Measurements from ENCODE around the gene PDCD10. TPM values are rescaled to one million over a fixed set of nuclear protein-coding genes. Genes with fewer than 3 reads are reported as not detected.
A peak's percentile ranks its signal among the peaks of the same experiment; 100 is the strongest.

The PDCD10 gene
- total RNA-seq, 1 donor from 2014 or later, result 117 TPM

DNA sequence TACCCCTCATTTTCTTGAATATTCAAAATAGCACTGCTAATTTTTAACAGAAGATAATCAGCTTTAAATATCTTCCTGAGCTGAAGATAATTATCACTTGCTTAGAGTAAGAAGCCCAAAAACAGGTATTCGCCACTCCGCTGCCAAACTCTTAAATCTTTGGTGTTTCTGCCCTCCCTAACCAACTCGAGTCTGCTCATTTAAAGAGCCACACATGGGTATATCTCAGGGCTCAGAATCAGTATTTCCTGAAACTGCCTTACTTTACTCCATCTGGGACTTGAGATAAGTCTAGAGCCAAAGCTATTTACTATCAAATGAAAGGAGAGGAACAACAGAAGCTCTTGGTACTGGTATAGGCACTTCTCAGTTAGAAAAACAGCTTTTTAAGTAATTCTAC is 10.8 kb downstream of the PDCD10 start:
- Histone ChIP-seq H3K9me3 (ENCODE audit: low read depth) (no peaks in the 10 kb centered on the region), H3K27me3 (no peaks in the 10 kb centered on the region), H3K79me2 (ENCODE audit: low read depth) (peaks cover 94% of the 10 kb centered on the region), H2AFZ (replicated peaks) (no peak overlapping the region), H3F3A (ENCODE audit: low read depth) (no peaks in the 10 kb centered on the region), H3K36me3 (peaks cover 7% of the 10 kb centered on the region), H3K4me3 (no peak overlapping the region), H3K4me1 (peaks cover 18% of the 10 kb centered on the region), H3K9ac (no peak overlapping the region), H3K4me2 (peak overlapping the region; percentile 2), H4K20me1 (ENCODE audit: low read depth) (peaks cover 62% of the 10 kb centered on the region), H3K27ac (peak overlapping the region; percentile 21)
- no peaks in the 10 kb centered on the region for H3K9me3 Mint-ChIP-seq
- no peaks in the 10 kb centered on the region for H3K27me3 Mint-ChIP-seq (ENCODE audit: insufficient read depth, low read depth)
- no peak for DNase-seq (ENCODE audit: low spot score)
- H3K4me1 Mint-ChIP-seq, result peaks cover 10% of the 10 kb centered on the region
- no peak overlapping the region for H3K4me3 Mint-ChIP-seq
- H3K36me3 Mint-ChIP-seq, result peaks cover 17% of the 10 kb centered on the region
- TF ChIP-seq EZH2 (IDR thresholded peaks at IDR 0.05), result no peak
- TF ChIP-seq, protein P1, sequence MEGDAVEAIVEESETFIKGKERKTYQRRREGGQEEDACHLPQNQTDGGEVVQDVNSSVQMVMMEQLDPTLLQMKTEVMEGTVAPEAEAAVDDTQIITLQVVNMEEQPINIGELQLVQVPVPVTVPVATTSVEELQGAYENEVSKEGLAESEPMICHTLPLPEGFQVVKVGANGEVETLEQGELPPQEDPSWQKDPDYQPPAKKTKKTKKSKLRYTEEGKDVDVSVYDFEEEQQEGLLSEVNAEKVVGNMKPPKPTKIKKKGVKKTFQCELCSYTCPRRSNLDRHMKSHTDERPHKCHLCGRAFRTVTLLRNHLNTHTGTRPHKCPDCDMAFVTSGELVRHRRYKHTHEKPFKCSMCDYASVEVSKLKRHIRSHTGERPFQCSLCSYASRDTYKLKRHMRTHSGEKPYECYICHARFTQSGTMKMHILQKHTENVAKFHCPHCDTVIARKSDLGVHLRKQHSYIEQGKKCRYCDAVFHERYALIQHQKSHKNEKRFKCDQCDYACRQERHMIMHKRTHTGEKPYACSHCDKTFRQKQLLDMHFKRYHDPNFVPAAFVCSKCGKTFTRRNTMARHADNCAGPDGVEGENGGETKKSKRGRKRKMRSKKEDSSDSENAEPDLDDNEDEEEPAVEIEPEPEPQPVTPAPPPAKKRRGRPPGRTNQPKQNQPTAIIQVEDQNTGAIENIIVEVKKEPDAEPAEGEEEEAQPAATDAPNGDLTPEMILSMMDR (IDR thresholded peaks at IDR 0.05), result no peak
- TF ChIP-seq EZH2phosphoT487 (IDR thresholded peaks at IDR 0.05), result no peak
- no peak overlapping the region for H3K27ac Mint-ChIP-seq

DNA sequence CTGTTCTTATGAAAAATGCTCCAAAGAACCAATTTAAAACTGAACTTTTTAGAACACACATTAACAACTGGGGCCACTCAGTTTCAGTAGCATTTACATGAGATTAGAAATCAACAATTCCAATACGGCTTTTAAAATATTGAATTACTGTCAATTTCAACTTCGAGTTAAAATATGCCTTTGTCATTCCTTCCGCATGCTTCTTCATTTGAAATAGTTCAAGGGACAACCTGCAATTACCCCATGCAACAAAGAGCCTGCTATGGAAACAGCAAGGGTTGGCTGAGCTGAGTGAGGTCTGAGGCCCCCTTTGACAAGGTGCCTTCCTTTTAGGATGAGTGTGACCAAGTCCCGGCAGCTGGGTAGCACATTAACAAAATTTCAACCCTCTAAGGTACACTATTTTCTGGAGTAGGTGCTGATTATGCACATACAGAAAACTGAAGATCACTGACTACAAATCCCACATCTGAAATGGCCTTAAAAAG is 11.6 kb downstream of the PDCD10 start:
- Mint-ChIP-seq H3K9me3 (no peaks in the 10 kb centered on the region), H3K4me1 (peaks cover 10% of the 10 kb centered on the region), H3K4me3 (no peak overlapping the region), H3K36me3 (peaks cover 23% of the 10 kb centered on the region), H3K27ac (no peak overlapping the region), H3K27me3 (ENCODE audit: insufficient read depth, low read depth) (no peaks in the 10 kb centered on the region)
- H3K79me2 ChIP-seq (ENCODE audit: low read depth), result peaks cover 86% of the 10 kb centered on the region
- H3F3A ChIP-seq (ENCODE audit: low read depth), result no peaks in the 10 kb centered on the region
- peak overlapping the region; percentile 42 for H3K9ac ChIP-seq
- no peak overlapping the region for H3K4me2 ChIP-seq
- H3K4me3 ChIP-seq, result no peak overlapping the region
- peaks cover 18% of the 10 kb centered on the region for H3K4me1 ChIP-seq
- no peaks in the 10 kb centered on the region for H3K27me3 ChIP-seq
- no peak overlapping the region for H2AFZ ChIP-seq (replicated peaks)
- DNase-seq (ENCODE audit: low spot score), result no peak
- H3K27ac ChIP-seq, result peak overlapping the region; percentile 21
- TF ChIP-seq, protein P1 (IDR thresholded peaks at IDR 0.05), result no peak
- TF ChIP-seq EZH2phosphoT487 (IDR thresholded peaks at IDR 0.05) (no peak), EZH2 (IDR thresholded peaks at IDR 0.05) (no peak)
- no peaks in the 10 kb centered on the region for H3K9me3 ChIP-seq (ENCODE audit: low read depth)
- H3K36me3 ChIP-seq, result peaks cover 15% of the 10 kb centered on the region
- peaks cover 54% of the 10 kb centered on the region for H4K20me1 ChIP-seq (ENCODE audit: low read depth)

DNA sequence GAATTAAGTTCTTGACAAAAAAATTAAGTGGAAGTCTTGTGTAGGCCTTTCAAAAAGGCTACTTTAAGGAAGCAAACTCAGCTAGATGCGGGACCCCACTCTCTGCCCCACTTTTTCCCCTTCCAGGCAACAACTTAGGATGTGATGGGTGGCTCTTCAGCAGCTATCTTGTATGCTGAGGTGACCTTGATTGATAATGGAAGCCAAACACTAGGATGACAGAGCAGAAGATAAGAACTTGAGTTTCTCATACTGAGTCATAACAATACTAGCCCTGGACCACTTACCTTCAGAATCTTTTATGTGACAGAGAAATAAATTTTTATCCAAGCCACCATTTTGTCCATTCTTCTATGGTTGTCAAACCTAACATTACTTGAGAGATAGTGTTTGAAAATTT is 16.1 kb downstream of the PDCD10 start:
- H3K4me3 ChIP-seq, result no peak overlapping the region
- H3K27ac ChIP-seq, result no peak overlapping the region
- DNase-seq (ENCODE audit: low spot score), result no peak
- H3K9me3 ChIP-seq (ENCODE audit: low read depth), result no peaks in the 10 kb centered on the region
- no peaks in the 10 kb centered on the region for H3K27me3 Mint-ChIP-seq (ENCODE audit: insufficient read depth, low read depth)
- H3K4me2 ChIP-seq, result no peak overlapping the region
- H3K4me1 ChIP-seq, result peaks cover 8% of the 10 kb centered on the region
- peaks cover 55% of the 10 kb centered on the region for H3K36me3 Mint-ChIP-seq
- no peak overlapping the region for H3K27ac Mint-ChIP-seq
- no peak overlapping the region for H2AFZ ChIP-seq (replicated peaks)
- peaks cover 15% of the 10 kb centered on the region for H3K36me3 ChIP-seq
- no peak overlapping the region for H3K4me3 Mint-ChIP-seq
- no peak overlapping the region for H3K9ac ChIP-seq
- peaks cover 12% of the 10 kb centered on the region for H3K9me3 Mint-ChIP-seq
- no peaks in the 10 kb centered on the region for H3F3A ChIP-seq (ENCODE audit: low read depth)
- TF ChIP-seq, protein P1 (IDR thresholded peaks at IDR 0.05), result no peak
- no peak for TF ChIP-seq EZH2 (IDR thresholded peaks at IDR 0.05)
- TF ChIP-seq EZH2phosphoT487 (IDR thresholded peaks at IDR 0.05), result no peak
- peaks cover 11% of the 10 kb centered on the region for H4K20me1 ChIP-seq (ENCODE audit: low read depth)
- H3K4me1 Mint-ChIP-seq, result peaks cover 6% of the 10 kb centered on the region
- peaks cover 75% of the 10 kb centered on the region for H3K79me2 ChIP-seq (ENCODE audit: low read depth)
- H3K27me3 ChIP-seq, result no peaks in the 10 kb centered on the region

Measured in neural progenitor cell (in vitro differentiated cells).